Hair follicle dermal papilla cell (primary cell): Measurements from ENCODE around the gene FAM120C. TPM values are rescaled to one million over a fixed set of nuclear protein-coding genes. Genes with fewer than 3 reads are reported as not detected.

ENCODE experiments used
- small RNA-seq: library from RNA; depleted of rRNA; stranded (forward); fragments of <200 nt; gene quantifications from one replicate; pipeline ENCODE3, GENCODE V24; 2012
- total RNA-seq: library from RNA; depleted of rRNA; stranded (reverse); fragments of >200 nt; gene quantifications from 2 replicates; pipeline ENCODE4 v1.2.3, GENCODE V29; 2012

Gene FAM120C, protein sequence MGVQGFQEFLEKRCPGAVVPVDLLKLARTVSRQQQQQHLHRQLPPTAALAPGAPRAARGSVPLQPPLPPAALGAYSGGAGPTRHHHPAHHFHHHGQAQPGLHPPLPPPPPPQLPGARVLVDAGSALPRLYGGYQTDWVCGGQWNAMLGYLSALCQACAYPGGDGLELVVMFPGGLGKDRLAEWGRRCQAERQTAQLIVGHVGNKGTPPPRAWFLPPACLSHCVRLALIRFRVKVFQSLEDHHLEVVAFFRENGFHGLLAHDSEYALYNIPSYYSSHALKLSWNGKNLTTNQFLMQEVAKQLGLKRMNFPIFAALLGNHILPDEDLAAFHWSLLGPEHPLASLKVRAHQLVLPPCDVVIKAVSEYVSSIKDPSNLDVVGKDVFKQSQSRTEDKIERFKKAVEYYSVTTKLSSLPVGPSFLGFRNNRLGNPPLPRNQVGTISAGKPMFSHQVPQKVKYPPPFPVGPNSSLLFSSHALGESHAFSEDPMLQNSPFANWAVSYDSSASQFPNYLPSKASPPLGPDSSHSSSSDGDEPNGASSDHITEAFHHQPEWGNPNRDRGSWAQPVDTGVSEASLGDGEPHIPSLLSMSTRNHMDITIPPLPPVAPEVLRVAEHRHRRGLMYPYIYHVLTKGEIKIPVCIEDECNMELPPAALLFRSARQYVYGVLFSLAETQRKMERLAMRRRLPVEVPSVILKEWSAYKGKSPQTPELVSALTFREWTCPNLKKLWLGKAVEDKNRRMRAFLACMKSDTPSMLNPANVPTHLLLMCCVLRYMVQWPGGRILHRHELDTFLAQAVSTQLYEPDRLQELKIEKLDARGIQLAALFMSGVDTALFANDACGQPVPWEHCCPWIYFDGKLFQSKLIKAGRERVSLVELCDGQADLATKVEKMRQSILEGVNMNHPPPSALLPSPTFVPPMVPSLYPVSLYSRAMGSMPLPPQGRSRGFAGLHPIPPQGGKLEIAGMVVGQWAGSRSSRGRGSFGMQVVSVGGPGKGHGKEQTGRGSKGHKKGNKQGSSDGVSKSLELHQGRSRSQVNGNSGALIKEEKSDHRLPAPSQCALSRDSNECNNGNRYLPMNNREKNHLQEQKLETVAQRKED
- total RNA-seq = 7.7 and 9.2 TPM in 2 replicates

DNA sequence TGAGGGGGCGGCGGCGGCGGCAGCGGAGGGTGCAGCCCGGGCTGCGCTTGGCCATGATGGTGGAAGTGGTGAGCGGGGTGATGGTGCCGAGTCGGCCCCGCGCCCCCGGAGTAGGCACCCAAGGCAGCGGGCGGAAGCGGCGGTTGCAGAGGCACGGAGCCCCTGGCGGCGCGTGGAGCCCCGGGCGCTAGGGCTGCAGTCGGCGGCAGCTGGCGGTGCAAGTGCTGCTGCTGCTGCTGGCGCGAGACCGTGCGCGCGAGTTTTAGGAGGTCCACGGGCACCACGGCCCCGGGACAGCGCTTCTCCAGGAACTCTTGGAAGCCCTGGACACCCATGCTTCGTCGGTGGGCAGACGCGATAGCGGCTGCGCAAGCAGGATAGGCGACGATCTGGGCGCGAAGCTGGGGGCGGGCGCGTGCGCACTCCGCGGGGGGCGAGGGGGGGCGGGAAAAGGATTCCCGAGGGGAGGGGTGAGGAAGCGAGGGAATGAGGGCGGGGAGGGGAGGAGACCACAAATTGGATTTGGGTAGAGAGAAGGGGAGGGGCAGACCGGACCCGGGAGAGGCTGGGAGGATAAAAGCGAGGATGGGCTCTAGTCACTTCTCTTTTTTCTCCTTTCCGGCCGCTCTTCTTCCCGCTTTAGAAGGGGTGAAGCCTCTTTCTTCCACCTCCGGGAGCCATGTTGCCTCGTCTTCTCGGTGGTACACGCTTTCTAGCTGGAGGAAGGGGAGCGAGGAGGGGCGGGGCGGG lies at the start of gene FAM120C:
TSS of gene FAM120C (minus strand) at position 391 of the 750 bp plus-strand sequence. CDS start at position 335, 56 bp downstream.

DNA sequence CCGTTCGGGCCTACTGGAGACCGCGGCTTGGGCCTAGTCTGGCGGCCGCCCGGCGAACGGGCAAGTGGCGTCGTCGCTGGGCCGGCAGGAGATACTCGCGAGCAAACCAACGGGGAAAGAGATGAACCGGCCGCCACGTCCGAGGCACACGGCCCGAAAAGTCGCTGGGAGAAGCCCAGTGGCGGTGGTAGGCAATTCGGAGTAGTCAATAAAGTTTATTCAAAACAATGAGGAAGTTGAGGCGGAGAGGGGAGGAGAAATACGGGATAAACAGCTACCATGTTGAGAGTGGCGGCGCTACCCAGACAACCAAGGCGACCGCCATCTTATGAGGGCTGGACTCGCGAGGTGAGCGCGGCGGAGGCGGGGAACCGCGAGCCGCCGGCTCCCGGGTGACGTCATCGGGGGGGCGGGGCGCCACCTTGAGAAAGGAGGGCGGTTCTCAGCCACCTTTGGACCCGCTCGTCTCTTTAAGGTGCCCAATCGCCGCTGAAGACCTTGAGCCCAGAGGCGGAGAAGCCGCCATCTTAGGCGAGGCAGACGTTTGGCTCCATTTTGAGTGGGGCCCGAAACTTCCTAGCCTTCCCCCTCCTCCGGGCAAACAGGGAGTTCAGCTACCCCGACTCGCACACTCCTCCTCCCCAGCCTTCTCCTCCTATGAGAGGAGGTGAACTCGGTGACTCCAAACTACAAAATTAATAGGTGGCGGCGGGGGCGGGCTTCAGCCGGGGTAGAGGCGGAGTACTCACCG lies 138.8 kb downstream of the FAM120C start, which contains the start of gene PHF8:
TSS of gene PHF8 (minus strand) at position 348 of the 751 bp plus-strand sequence. CDS start 1,745 bp downstream, outside the sequence.

Small RNA genes lying within 50 kb of the gene (small RNA-seq; reads per million reads assigned to genes)
- gene AL589872.1 = not detected

Other genes starting within 250 kb of the FAM120C start
- 18.9 and 30.5 TPM in 2 replicates for gene PHF8, start 138.8 kb downstream of the FAM120C start, total RNA-seq
- gene WNK3, start 174.8 kb upstream of the FAM120C start, total RNA-seq = 2.9 and 4.9 TPM in 2 replicates